NB4 (cell line): ENCODE measurements around the gene BTF3.

Experiments
- DNase-seq: peaks from one replicate; pipeline ENCODE4 v3.0.0; 2010; ENCODE audit warnings: low read depth
- H3K4me3 ChIP-seq: one replicate; pipeline ENCODE4 v1.5.1; 2011; ENCODE audit warnings: mild to moderate bottlenecking, low read depth, low read length, moderate library complexity
- MYC ChIP-seq: IDR thresholded peaks from 2 replicates; pipeline ENCODE4 v1.6.1; 2011; ENCODE audit warnings: low read depth, low read length
- POLR2A ChIP-seq: IDR thresholded peaks from 2 replicates; pipeline ENCODE4 v1.6.1; 2011; ENCODE audit warnings: mild to moderate bottlenecking; ENCODE audit not compliant: insufficient read length; ENCODE audit errors: extremely low read depth
- TF ChIP-seq, protein P1 (sequence below): IDR thresholded peaks from 2 replicates; pipeline ENCODE4 v1.6.1; 2011; ENCODE audit warnings: low read depth, low read length
- TF ChIP-seq, protein P2 (sequence below): IDR thresholded peaks from one replicate; pipeline ENCODE4 v1.5.1; 2012; ENCODE audit warnings: low read depth, low read length

Gene BTF3

GRCh38 chr5:73498057-73498992 lies at the start of gene BTF3:
BTF3 (plus strand) TSS chr5:73498442; CDS start chr5:73498668, 226 bp downstream.
- peak; percentile 97 for DNase-seq
- peak within 1 kb of the TSS; percentile 96 for H3K4me3 ChIP-seq
- TF ChIP-seq, protein P1, sequence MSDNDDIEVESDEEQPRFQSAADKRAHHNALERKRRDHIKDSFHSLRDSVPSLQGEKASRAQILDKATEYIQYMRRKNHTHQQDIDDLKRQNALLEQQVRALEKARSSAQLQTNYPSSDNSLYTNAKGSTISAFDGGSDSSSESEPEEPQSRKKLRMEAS: peak; percentile 79
- TF ChIP-seq, protein P2, sequence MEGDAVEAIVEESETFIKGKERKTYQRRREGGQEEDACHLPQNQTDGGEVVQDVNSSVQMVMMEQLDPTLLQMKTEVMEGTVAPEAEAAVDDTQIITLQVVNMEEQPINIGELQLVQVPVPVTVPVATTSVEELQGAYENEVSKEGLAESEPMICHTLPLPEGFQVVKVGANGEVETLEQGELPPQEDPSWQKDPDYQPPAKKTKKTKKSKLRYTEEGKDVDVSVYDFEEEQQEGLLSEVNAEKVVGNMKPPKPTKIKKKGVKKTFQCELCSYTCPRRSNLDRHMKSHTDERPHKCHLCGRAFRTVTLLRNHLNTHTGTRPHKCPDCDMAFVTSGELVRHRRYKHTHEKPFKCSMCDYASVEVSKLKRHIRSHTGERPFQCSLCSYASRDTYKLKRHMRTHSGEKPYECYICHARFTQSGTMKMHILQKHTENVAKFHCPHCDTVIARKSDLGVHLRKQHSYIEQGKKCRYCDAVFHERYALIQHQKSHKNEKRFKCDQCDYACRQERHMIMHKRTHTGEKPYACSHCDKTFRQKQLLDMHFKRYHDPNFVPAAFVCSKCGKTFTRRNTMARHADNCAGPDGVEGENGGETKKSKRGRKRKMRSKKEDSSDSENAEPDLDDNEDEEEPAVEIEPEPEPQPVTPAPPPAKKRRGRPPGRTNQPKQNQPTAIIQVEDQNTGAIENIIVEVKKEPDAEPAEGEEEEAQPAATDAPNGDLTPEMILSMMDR: no peak
- TF ChIP-seq POLR2A: peak; percentile 95
- TF ChIP-seq MYC: peak; percentile 94

- peak within 1 kb of the TSS; percentile 34 for H3K4me3 ChIP-seq
- TF ChIP-seq, protein P1: peak; percentile 63
- TF ChIP-seq POLR2A (no peak), MYC (no peak)
- TF ChIP-seq, protein P2: no peak
- peak; percentile 63 for DNase-seq
These were observed 49.6 kb upstream of the BTF3 start, which contains the start of gene FOXD1 for GRCh38 chr5:73448463-73449136. FOXD1 (minus strand) TSS chr5:73448777; CDS start chr5:73448362, 415 bp downstream.

- no peak for DNase-seq
- TF ChIP-seq, protein P1: no peak
- TF ChIP-seq, protein P2: no peak
- TF ChIP-seq POLR2A (no peak), MYC (no peak)
- no peak overlapping the region for H3K4me3 ChIP-seq
These were observed 48.1 kb upstream of the BTF3 start for GRCh38 chr5:73450137-73450536.

DNA sequence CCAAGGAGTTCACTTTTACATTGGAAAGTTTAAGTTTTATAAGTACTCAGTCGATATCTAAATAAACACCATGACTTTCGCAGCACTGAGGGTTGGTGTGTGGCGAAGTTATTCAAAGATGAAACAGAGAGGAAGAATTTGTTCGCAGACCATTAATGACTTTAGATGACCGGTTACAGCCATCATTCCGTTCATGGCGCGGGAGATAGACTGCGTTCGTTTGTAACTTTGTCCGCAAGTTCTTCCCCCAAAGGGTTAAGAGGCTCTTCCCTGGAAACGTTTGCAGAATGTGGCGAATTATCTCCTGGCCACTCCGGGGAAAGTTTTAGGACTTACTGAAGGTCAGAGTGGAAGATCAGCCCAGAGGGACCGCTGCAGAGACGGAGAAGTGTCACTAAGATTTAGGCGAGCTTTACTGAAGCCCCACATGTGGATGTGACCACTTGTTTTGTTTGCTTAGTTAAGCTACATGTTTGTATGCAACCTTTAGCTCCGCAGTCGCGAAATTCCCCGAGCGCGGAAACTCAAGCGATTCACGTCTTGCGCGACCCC lies 47.5 kb upstream of the BTF3 start:
- H3K4me3 ChIP-seq: no peak overlapping the region

More for the DNA sequence above, 47.5 kb upstream of the BTF3 start:
- DNase-seq: no peak
- TF ChIP-seq MYC (no peak), POLR2A (no peak)
- TF ChIP-seq, protein P2: no peak
- TF ChIP-seq, protein P1: no peak
